HepG2 (cell line): ENCODE results near the gene SYN1. TPM values are rescaled to one million over a fixed set of nuclear protein-coding genes. Genes with fewer than 3 reads are reported as not detected.
A peak's percentile ranks its signal among the peaks of the same experiment; 100 is the strongest.

Experiments
- ARID4A ChIP-seq: sonication (generic); formaldehyde crosslinking; IDR thresholded peaks from 2 replicates; pipeline ENCODE4 v1.5.0; 2020; ENCODE audit warnings: mild to moderate bottlenecking, missing genetic modification reagents, borderline replicate concordance
- CREB1 ChIP-seq, 2 experiments: fragments of 450-650 bp in 1 of 2; IDR thresholded peaks; 2 replicates each; pipeline ENCODE4 v1.6.1; 2016 to 2017; ENCODE audit warnings: control low read depth in 1 of 2, mild to moderate bottlenecking in 1 of 2, missing compliant biosample characterization in 1 of 2, missing genetic modification characterization in 1 of 2
- CREM ChIP-seq, 2 experiments: sonication (generic) in 1 of 2; formaldehyde crosslinking in 1 of 2; IDR thresholded peaks; 2 replicates each; pipeline versions ENCODE4 v1.4.0 to v1.6.1; 2016 to 2020; ENCODE audit warnings: antibody characterized with exemption in 1 of 2, mild to moderate bottlenecking in 1 of 2, missing genetic modification reagents in 1 of 2
- NCOA1 ChIP-seq: sonication (generic); formaldehyde crosslinking; IDR thresholded peaks from 2 replicates; pipeline ENCODE4 v1.9.0; 2021; ENCODE audit warnings: missing genetic modification reagents
- POLR2G ChIP-seq: fragments of 200-400 bp; formaldehyde crosslinking; IDR thresholded peaks from 2 replicates; pipeline ENCODE4 v1.6.1; 2018; ENCODE audit warnings: mild to moderate bottlenecking, low read depth, low read length, moderate library complexity
- ZBTB2 ChIP-seq: sonication (generic); formaldehyde crosslinking; IDR thresholded peaks from 2 replicates; pipeline ENCODE4 v1.8.0; 2022; ENCODE audit warnings: low read depth, missing genetic modification reagents
- ZHX1 ChIP-seq: sonication (generic); formaldehyde crosslinking; IDR thresholded peaks from 2 replicates; pipeline ENCODE4 v1.8.1; 2022; ENCODE audit warnings: low read depth, mild to moderate bottlenecking, missing genetic modification reagents
- ZNF142 ChIP-seq: sonication (generic); formaldehyde crosslinking; IDR thresholded peaks from 2 replicates; pipeline ENCODE4 v1.4.0; 2020; ENCODE audit warnings: missing genetic modification reagents
- ZNF501 ChIP-seq: sonication (generic); formaldehyde crosslinking; IDR thresholded peaks from 2 replicates; pipeline ENCODE4 v1.5.1; 2020; ENCODE audit warnings: mild to moderate bottlenecking, moderate library complexity, missing genetic modification reagents
- ZNF703 ChIP-seq: sonication (generic); formaldehyde crosslinking; IDR thresholded peaks from 2 replicates; pipeline ENCODE4 v1.5.1; 2020; ENCODE audit warnings: missing genetic modification reagents, mild to moderate bottlenecking, moderate library complexity, borderline replicate concordance
- ZNF740 ChIP-seq: sonication (generic); formaldehyde crosslinking; IDR thresholded peaks from 2 replicates; pipeline ENCODE4 v1.4.0; 2020; ENCODE audit warnings: missing genetic modification reagents
- polyA plus RNA-seq, 8 experiments: library from polyadenylated mRNA; depleted of rRNA in 3 of 8; stranded (reverse) in 7 of 8; unstranded in 1 of 8; fragments of >200 nt; fragmentation: Illumina TruSeq in 4 of 8; extraction: Trizol in 4 of 8; gene quantifications; 2 replicates each; pipeline versions ENCODE4 v1.2.1 to v1.2.3, GENCODE V29; 2011 to 2016; ENCODE audit warnings: low read depth in 4 of 8, missing spikeins in 1 of 8, mixed read lengths in 1 of 8; ENCODE audit not compliant: insufficient read depth in 1 of 8
- total RNA-seq, 5 experiments: library from RNA; depleted of rRNA; stranded (reverse); fragments of >200 nt; fragmentation: Illumina TruSeq; extraction: Trizol; gene quantifications; 2 replicates each; pipeline ENCODE4 v1.2.3, GENCODE V29; 2016; ENCODE audit warnings: low read depth in 1 of 5

The SYN1 gene
- total and polyA plus RNA-seq, 2 of the 13 experiments (the other 11 are each of a cell fraction or from before 2014, with no cell fraction given): not detected

GRCh38 chrX:47658684-47659420 is 39.2 kb upstream of the SYN1 start, which contains the start of gene UXT (continued):
- peak; percentile 84; the same call in 1 of the 2 replicates for TF ChIP-seq ARID4A (CRISPR knock-in tag)
- no peak for TF ChIP-seq ZNF703 (CRISPR knock-in tag)
- TF ChIP-seq POLR2G: peak; percentile 86
- 0 out of 2 replicates have a peak, but pooled peaks have one; percentile 53 for TF ChIP-seq ZBTB2
- peak; percentile 98 for TF ChIP-seq CREM (IDR thresholded peaks at IDR 0.05)
- TF ChIP-seq CREM (CRISPR knock-in tag; IDR thresholded peaks at IDR 0.05): peak; percentile 52; the same call in 1 of the 2 replicates
- peak; percentile 78 for TF ChIP-seq ZNF501
- peak; percentile 75 for TF ChIP-seq ZHX1
- 0 out of 2 replicates have a peak, but pooled peaks have one; percentile 6 for TF ChIP-seq ZNF740
- TF ChIP-seq NCOA1 (CRISPR knock-in tag): no peak
- TF ChIP-seq ZNF142 (CRISPR knock-in tag): peak; percentile 57; the same call in 1 of the 2 replicates
- peak; percentile 91 for TF ChIP-seq CREB1 (IDR thresholded peaks at IDR 0.05)
- TF ChIP-seq CREB1 (CRISPR knock-in tag; IDR thresholded peaks at IDR 0.05): peak; percentile 98
